K562 (cell line): ENCODE data around the gene GNG14. TPM values are rescaled to one million over a fixed set of nuclear protein-coding genes. Genes with fewer than 3 reads are reported as not detected.
A peak's percentile ranks its signal among the peaks of the same experiment; 100 is the strongest.

Source experiments
- ATAC-seq: fragments of 200-7000 bp; cut with Tn5 transposase; 3 replicates; pipeline ENCODE4 v1.9.1; 2020; ENCODE audit warnings: moderate library complexity
- BruUV-seq: library from RNA; stranded (reverse); fragments of 400-500 nt; replicated peaks from 2 replicates; lab custom pipeline; 2021; lab: Mats Ljungman, UMichigan
- CTCF ChIA-PET: fragments of 300-600 bp; formaldehyde crosslinking; extraction: SDS; loops from one replicate; lab custom pipeline; 2021; ENCODE audit warnings: low intra/inter-chr PET ratio; lab: Yijun Ruan, JAX
- POLR2A ChIA-PET: fragments of 300-600, 350-650 bp; sonication (Branson Sonifier 250); formaldehyde crosslinking; extraction: SDS; loops from one replicate; lab custom pipeline; 2021; ENCODE audit warnings: antibody characterized with exemption, inconsistent platforms; lab: Yijun Ruan, JAX
- DNase-seq, 4 experiments: peaks; one replicate each; pipeline versions ENCODE4 v3.0.0 to v3.0.0-alpha.2; 2011 to 2018; ENCODE audit warnings: low spot score in 3 of 4, mixed read lengths in 3 of 4; ENCODE audit errors: extremely low read depth in 1 of 4
- FAIRE-seq: peaks from 2 replicates; lab custom pipeline; 2011; peaks lifted over from hg19 to GRCh38; lab: Jason Lieb, UNC
- H2AFZ ChIP-seq: 2 replicates; pipeline ENCODE4 v1.6.0; 2011; ENCODE audit warnings: low read depth, low read length, control low read depth, inconsistent platforms
- H3K27ac ChIP-seq: fragments of 200-600 bp; 3 replicates; pipeline ENCODE4 v1.8.0; 2011; ENCODE audit warnings: low read depth, mild to moderate bottlenecking, control low read depth, inconsistent platforms, low read length, moderate library complexity, mixed read lengths; ENCODE audit errors: extremely low read depth
- H3K27me3 ChIP-seq, 2 experiments: fragments of 300-600 bp in 1 of 2; 2 replicates in 1 of 2; 3 replicates in 1 of 2; pipeline versions ENCODE4 v1.6.0 to v1.8.0; 2011; ENCODE audit warnings: inconsistent platforms in 2 of 2, low read length in 2 of 2, mild to moderate bottlenecking in 1 of 2, mixed read lengths in 1 of 2, moderate library complexity in 1 of 2; ENCODE audit not compliant: control insufficient read depth in 2 of 2, insufficient read depth in 2 of 2
- H3K36me3 ChIP-seq: fragments of 300-600 bp; 3 replicates; pipeline ENCODE4 v1.8.0; 2011; ENCODE audit warnings: mild to moderate bottlenecking, low read length, inconsistent platforms; ENCODE audit not compliant: control insufficient read depth, insufficient read depth
- H3K4me1 ChIP-seq, 2 experiments: fragments of 200-600 bp in 1 of 2; replicated peaks in 1 of 2; 2 replicates in 1 of 2; 3 replicates in 1 of 2; pipeline versions ENCODE4 v1.5.1 to v1.8.0; 2011; ENCODE audit warnings: inconsistent platforms in 2 of 2, low read length in 2 of 2, mild to moderate bottlenecking in 1 of 2, mixed read lengths in 1 of 2, moderate library complexity in 1 of 2; ENCODE audit not compliant: control insufficient read depth in 2 of 2, insufficient read depth in 2 of 2
- H3K4me2 ChIP-seq: 2 replicates; pipeline ENCODE4 v1.6.1; 2011; ENCODE audit warnings: low read length, control low read depth, inconsistent platforms, mixed read lengths; ENCODE audit not compliant: insufficient read depth
- H3K4me3 ChIP-seq: fragments of 200-600 bp; sonication (generic), shearing (Covaris generic); 2 replicates; pipeline ENCODE4 v1.5.1; 2016; ENCODE audit warnings: control low read depth, inconsistent platforms
- H3K79me2 ChIP-seq: fragments of 200-600 bp; 3 replicates; pipeline ENCODE4 v1.8.0; 2011; ENCODE audit warnings: low read length, inconsistent platforms; ENCODE audit not compliant: control insufficient read depth, insufficient read depth
- H3K9ac ChIP-seq, 2 experiments: 2 replicates each; pipeline versions ENCODE4 v1.6.0 to v1.6.1; 2011; ENCODE audit warnings: low read depth in 2 of 2, low read length in 2 of 2, control low read depth in 1 of 2, inconsistent platforms in 1 of 2, mild to moderate bottlenecking in 1 of 2, mixed read lengths in 1 of 2; ENCODE audit not compliant: insufficient read depth in 1 of 2
- H3K9me1 ChIP-seq: one replicate; pipeline ENCODE4 v1.6.0; 2011; ENCODE audit warnings: inconsistent platforms, mild to moderate bottlenecking, low read length, moderate library complexity; ENCODE audit not compliant: control insufficient read depth, insufficient read depth
- H3K9me3 ChIP-seq: replicated peaks from 2 replicates; pipeline ENCODE4 v1.5.1; 2011; ENCODE audit warnings: low read depth, low read length, inconsistent platforms; ENCODE audit not compliant: control insufficient read depth, insufficient read depth
- H4K20me1 ChIP-seq: replicated peaks from 2 replicates; pipeline ENCODE4 v1.6.1; 2011; ENCODE audit warnings: low read length, inconsistent platforms, mixed read lengths; ENCODE audit not compliant: control insufficient read depth, insufficient read depth
- CBFA2T2 ChIP-seq: fragments of 450-650 bp; conservative IDR thresholded peaks from 2 replicates; pipeline ENCODE4 v1.6.1; 2017; ENCODE audit warnings: mild to moderate bottlenecking
- ZNF121 ChIP-seq: sonication (generic); formaldehyde crosslinking; conservative IDR thresholded peaks from 2 replicates; pipeline ENCODE4 v1.8.0; 2022; ENCODE audit warnings: missing genetic modification reagents
- ZSCAN32 ChIP-seq: fragments of 450-650 bp; formaldehyde crosslinking; IDR thresholded peaks from 2 replicates; pipeline ENCODE4 v1.4.0; 2020; ENCODE audit warnings: mild to moderate bottlenecking, moderate library complexity
- WGBS: fragments of 100-300 bp; shearing (Covaris generic); methylation state at CpG from one replicate; pipeline ENCODE4 v1.1.6; 2016; ENCODE audit warnings: low coverage, mixed read lengths; ENCODE audit not compliant: insufficient coverage; ENCODE audit errors: missing lambda C conversion rate; 5-methylcytosine and 5-hydroxymethylcytosine counted together
- in situ Hi-C: fragments of 300-500 bp; cut with MboI; formaldehyde crosslinking; loops from 4 replicates; pipeline ENCODE4 v1.15.0; 2018; ENCODE audit warnings: inconsistent platforms, mixed read lengths
- intact Hi-C: fragments of 100-400 bp; cut with micrococcal nuclease; formaldehyde crosslinking; loops from 2 replicates; pipeline ENCODE4 v1.14.2; 2022
- polyA plus RNA-seq, 8 experiments: library from polyadenylated mRNA; depleted of rRNA in 4 of 8; stranded (reverse) in 5 of 8; unstranded in 3 of 8; fragments of >200 nt; fragmentation: Nextera tagmentation in 2 of 8; fragmentation: Illumina TruSeq in 1 of 8; extraction: Ambion mirVana in 2 of 8; extraction: Trizol in 1 of 8; gene quantifications; 2 replicates each; pipeline versions ENCODE4 v1.2.1 to v1.2.3, GENCODE V29; 2011 to 2014; ENCODE audit warnings: inconsistent platforms in 1 of 8, missing spikeins in 1 of 8
- total RNA-seq, 7 experiments: library from RNA; depleted of rRNA in 6 of 7; stranded (reverse); fragments of >200 nt in 6 of 7; fragmentation: Illumina TruSeq in 2 of 7; extraction: Trizol in 2 of 7; gene quantifications; 2 replicates each; pipeline versions ENCODE4 v1.2.1 to v1.2.3, GENCODE V29; 2011 to 2021; ENCODE audit warnings: low replicate concordance in 1 of 7
- TF ChIP-seq, protein P1 (sequence below): fragments of 250-450 bp; sonication (Bioruptor Pico); IDR thresholded peaks from 2 replicates; pipeline ENCODE4 v1.5.0; 2021
- TF ChIP-seq, protein P2 (sequence below), 2 experiments: fragments of 450-650 bp in 1 of 2; IDR thresholded peaks; 2 replicates each; pipeline ENCODE4 v1.6.1; 2011 to 2017; ENCODE audit warnings: low read depth in 2 of 2, antibody characterized with exemption in 1 of 2, borderline replicate concordance in 1 of 2, low read length in 1 of 2, mild to moderate bottlenecking in 1 of 2, mixed read lengths in 1 of 2; ENCODE audit not compliant: control insufficient read depth in 1 of 2

GNG14 gene
- total and polyA plus RNA-seq, 9 of the 15 experiments (the other 6 are each of a cell fraction or from before 2014, with no cell fraction given) = not detected

DNA sequence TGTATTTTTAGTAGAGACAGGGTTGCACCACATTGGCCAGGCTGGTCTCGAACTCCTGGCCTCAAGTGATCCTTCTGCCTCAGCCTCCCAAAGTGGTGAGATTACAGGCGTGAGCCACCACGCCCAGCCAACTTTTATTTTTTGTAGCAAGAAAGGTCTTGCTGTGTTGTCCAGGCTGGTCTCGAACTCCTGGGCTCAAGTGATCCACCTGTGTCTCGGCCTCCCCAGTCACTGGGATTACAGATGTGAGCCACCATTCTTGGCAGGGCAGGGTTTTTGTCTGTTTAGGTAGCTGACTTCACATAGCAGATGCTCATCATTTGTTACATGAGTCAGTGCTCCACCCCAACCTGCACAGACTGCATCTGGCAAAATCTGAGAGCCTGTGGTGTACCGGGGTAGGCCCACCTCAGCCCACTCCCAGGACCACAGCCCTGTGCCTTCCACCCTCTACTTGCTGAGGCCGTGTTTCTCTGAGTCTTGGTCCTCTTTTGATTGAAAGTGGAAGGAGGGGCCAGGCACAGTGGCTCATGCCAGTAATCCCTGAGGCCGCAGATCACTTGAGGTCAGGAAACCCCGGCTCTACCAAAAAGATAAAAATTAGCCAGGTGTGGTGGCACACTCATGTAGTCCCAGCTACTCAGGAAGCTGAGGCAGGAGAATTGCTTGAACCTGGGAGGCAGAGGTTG, 40.1 kb downstream of the GNG14 start:
- H3K27ac ChIP-seq = no peak overlapping the region
- H3K9me3 ChIP-seq = no peaks in the 10 kb centered on the region
- no peak overlapping the region for H3K4me3 ChIP-seq
- POLR2A ChIA-PET = interaction anchor here (0.7 to 2.2 kb wide), 3 partner anchors 7 to 78 kb away, joined by 3 to 6 read pairs (median 3); partner anchors contain the start of genes GET3 and RNASEH2A
- CTCF ChIA-PET = no interaction called here
- H3K9me1 ChIP-seq = no peaks in the 10 kb centered on the region
- no peaks in the 10 kb centered on the region for H3K27me3 ChIP-seq
- no peak overlapping the region for H3K4me2 ChIP-seq
- intact Hi-C loops (no loop called here), in situ Hi-C loops (no loop called here)
- no peak overlapping the region for H2AFZ ChIP-seq
- H3K79me2 ChIP-seq = peaks cover 42% of the 10 kb centered on the region
- peaks cover 7% of the 10 kb centered on the region for H4K20me1 ChIP-seq
- H3K9ac ChIP-seq = no peak overlapping the region
- no peak for ATAC-seq
- 93% methylated on average over 9 of the region's 9 CpGs for WGBS
- BruUV-seq = no TSS peak
- no peak for FAIRE-seq
- H3K36me3 ChIP-seq = peaks cover 48% of the 10 kb centered on the region
- peak; percentile 81 for TF ChIP-seq ZNF121 (CRISPR knock-in tag)
- TF ChIP-seq, protein P1, sequence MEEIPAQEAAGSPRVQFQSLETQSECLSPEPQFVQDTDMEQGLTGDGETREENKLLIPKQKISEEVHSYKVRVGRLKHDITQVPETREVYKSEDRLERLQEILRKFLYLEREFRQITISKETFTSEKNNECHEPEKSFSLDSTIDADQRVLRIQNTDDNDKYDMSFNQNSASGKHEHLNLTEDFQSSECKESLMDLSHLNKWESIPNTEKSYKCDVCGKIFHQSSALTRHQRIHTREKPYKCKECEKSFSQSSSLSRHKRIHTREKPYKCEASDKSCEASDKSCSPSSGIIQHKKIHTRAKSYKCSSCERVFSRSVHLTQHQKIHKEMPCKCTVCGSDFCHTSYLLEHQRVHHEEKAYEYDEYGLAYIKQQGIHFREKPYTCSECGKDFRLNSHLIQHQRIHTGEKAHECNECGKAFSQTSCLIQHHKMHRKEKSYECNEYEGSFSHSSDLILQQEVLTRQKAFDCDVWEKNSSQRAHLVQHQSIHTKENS (CRISPR knock-in tag) = no peak
- TF ChIP-seq, protein P2, sequence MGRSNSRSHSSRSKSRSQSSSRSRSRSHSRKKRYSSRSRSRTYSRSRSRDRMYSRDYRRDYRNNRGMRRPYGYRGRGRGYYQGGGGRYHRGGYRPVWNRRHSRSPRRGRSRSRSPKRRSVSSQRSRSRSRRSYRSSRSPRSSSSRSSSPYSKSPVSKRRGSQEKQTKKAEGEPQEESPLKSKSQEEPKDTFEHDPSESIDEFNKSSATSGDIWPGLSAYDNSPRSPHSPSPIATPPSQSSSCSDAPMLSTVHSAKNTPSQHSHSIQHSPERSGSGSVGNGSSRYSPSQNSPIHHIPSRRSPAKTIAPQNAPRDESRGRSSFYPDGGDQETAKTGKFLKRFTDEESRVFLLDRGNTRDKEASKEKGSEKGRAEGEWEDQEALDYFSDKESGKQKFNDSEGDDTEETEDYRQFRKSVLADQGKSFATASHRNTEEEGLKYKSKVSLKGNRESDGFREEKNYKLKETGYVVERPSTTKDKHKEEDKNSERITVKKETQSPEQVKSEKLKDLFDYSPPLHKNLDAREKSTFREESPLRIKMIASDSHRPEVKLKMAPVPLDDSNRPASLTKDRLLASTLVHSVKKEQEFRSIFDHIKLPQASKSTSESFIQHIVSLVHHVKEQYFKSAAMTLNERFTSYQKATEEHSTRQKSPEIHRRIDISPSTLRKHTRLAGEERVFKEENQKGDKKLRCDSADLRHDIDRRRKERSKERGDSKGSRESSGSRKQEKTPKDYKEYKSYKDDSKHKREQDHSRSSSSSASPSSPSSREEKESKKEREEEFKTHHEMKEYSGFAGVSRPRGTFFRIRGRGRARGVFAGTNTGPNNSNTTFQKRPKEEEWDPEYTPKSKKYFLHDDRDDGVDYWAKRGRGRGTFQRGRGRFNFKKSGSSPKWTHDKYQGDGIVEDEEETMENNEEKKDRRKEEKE (IDR thresholded peaks at IDR 0.05; ENCODE audit: borderline replicate concordance in 1 of 2, control insufficient read depth in 1 of 2, low read depth in 2 of 2, low read length in 1 of 2) = no peak
- no peak for TF ChIP-seq ZSCAN32 (CRISPR knock-in tag)
- TF ChIP-seq CBFA2T2 = no peak
- H3K4me1 ChIP-seq = peaks cover 6 to 27% of the 10 kb centered on the region in 2 experiments
- no peak for DNase-seq
